ENCODE results near the gene FOXO3. TPM values are rescaled to one million over a fixed set of nuclear protein-coding genes. Genes with fewer than 3 reads are reported as not detected.

The FOXO3 gene
- total and polyA plus RNA-seq, 2 donors from 2014 or later, result 9.4 to 76.1 TPM

DNA sequence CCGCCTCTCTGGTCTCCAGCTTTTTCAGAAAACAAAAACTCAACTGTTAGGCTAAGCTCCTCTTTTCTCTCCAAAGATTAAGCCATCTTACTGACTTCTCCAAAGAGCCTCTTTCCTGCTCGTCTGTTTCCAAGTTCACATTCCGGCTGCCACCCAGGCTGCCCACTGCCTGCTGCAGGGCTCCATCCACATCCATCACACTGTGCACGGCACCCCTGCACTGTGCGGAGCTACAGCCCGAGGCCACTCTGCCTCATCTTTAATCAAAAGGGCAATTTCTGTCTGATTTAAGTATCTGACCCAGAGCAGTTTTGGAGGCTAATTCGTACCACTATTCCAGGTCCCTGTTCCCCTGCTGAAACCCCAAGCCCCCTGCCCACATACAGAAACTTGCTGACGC is 145.9 kb downstream of the FOXO3 start:
- FAIRE-seq (no peak), DNase-seq (no peak)
- Histone ChIP-seq H3K27me3 (ENCODE audit: control insufficient read depth, insufficient read depth, low read length) (no peaks in the 10 kb centered on the region), H3K27ac (ENCODE audit: low read depth in 2 of 2, low read length in 2 of 2) (no peak overlapping the region), H3K4me1 (ENCODE audit: control insufficient read depth in 2 of 3, insufficient read depth in 2 of 3, low read depth in 1 of 3, low read length in 3 of 3) (peaks cover 0 to 22% (median 21%) of the 10 kb centered on the region in 3 donors), H3K4me3 (ENCODE audit: low read length in 3 of 3) (no peak overlapping the region), H3K9ac (ENCODE audit: low read length in 3 of 3) (no peak overlapping the region), H3K36me3 (ENCODE audit: control insufficient read depth in 2 of 3, insufficient read depth in 3 of 3, low read length in 3 of 3) (no peaks in the 10 kb centered on the region), H3K9me3 (ENCODE audit: control insufficient read depth in 2 of 3, insufficient read depth in 1 of 3, low read length in 3 of 3) (peaks cover 0 to 7% (median under 1%) of the 10 kb centered on the region in 3 donors)
- intact Hi-C loops (cut with DNase I), result no loop called here
- TF ChIP-seq, protein P1, sequence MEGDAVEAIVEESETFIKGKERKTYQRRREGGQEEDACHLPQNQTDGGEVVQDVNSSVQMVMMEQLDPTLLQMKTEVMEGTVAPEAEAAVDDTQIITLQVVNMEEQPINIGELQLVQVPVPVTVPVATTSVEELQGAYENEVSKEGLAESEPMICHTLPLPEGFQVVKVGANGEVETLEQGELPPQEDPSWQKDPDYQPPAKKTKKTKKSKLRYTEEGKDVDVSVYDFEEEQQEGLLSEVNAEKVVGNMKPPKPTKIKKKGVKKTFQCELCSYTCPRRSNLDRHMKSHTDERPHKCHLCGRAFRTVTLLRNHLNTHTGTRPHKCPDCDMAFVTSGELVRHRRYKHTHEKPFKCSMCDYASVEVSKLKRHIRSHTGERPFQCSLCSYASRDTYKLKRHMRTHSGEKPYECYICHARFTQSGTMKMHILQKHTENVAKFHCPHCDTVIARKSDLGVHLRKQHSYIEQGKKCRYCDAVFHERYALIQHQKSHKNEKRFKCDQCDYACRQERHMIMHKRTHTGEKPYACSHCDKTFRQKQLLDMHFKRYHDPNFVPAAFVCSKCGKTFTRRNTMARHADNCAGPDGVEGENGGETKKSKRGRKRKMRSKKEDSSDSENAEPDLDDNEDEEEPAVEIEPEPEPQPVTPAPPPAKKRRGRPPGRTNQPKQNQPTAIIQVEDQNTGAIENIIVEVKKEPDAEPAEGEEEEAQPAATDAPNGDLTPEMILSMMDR (IDR thresholded peaks at IDR 0.05; ENCODE audit: borderline replicate concordance, extremely low read depth, insufficient read depth), result no peak

DNA sequence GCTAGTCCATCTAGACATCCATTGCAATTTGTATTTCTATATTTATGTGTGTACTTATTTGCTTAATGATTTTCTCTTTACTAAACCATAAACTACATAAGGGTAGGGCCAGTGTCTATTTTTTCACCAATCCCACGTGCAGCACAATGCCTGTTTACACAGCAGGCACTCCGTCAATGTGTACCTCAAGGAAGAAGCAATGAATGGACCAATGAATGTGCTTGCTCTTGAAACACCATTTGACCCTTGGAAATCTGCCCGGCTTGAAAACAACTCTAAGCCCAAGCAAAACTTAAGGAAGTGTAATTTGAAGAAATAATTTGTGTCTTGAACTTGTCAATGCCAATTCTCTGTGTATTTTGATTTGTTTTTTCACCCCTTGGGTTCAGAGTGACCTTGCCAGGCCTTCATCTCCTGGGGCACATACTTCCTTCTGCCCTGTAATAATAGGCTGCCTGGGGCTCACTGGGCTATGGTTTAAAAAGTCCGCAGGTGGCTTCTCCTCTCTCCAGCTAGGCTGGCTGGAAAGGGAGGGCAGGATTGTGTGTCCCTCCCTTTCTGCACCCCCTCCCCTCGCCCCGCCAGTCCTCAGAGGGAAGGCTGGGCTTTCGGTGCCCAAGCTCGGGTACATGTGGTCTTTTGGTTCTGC is 146.7 kb downstream of the FOXO3 start:
- Histone ChIP-seq H3K27ac (ENCODE audit: low read depth in 2 of 2, low read length in 2 of 2) (peak overlapping the region; percentile 3 to 52), H3K36me3 (ENCODE audit: control insufficient read depth in 2 of 3, insufficient read depth in 3 of 3, low read length in 3 of 3) (no peaks in the 10 kb centered on the region), H3K4me3 (ENCODE audit: low read length in 3 of 3) (no peak overlapping the region), H3K27me3 (ENCODE audit: control insufficient read depth, insufficient read depth, low read length) (no peaks in the 10 kb centered on the region), H3K4me1 (ENCODE audit: control insufficient read depth in 2 of 3, insufficient read depth in 2 of 3, low read depth in 1 of 3, low read length in 3 of 3) (peaks cover 0 to 22% (median 21%) of the 10 kb centered on the region in 3 donors), H3K9me3 (ENCODE audit: control insufficient read depth in 2 of 3, insufficient read depth in 1 of 3, low read length in 3 of 3) (no peaks in the 10 kb centered on the region), H3K9ac (ENCODE audit: low read length in 3 of 3) (no peak overlapping the region)
- TF ChIP-seq, protein P1 (IDR thresholded peaks at IDR 0.05; ENCODE audit: borderline replicate concordance, extremely low read depth, insufficient read depth), result no peak
- FAIRE-seq (peak; percentile 66), DNase-seq (peak in 2 of 5 donors; percentile 40 to 79)
- intact Hi-C loops (cut with DNase I), result no loop called here

DNA sequence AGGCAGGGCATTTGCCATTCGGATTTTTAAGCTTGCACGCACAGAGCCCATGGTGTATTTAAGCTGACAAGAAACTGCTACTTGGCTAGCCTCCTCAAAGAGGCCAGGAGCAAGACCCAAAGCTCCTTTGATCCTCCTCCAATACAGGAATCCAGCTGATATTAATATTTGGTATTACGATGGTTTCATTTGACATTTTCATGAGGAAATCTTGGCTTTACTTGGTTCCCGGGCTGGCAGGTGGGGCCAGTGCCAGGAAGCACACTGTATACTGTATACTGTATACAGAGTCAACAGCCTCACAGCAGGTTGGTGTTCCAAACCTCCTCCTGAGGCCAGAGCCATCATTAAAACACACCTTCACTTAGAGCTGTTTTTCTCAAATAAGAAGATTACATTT is 149.3 kb downstream of the FOXO3 start:
- no peak for FAIRE-seq
- no peak for DNase-seq

More for the DNA sequence above, 149.3 kb downstream of the FOXO3 start:
- Histone ChIP-seq H3K4me3 (ENCODE audit: low read length in 3 of 3) (no peak overlapping the region), H3K27ac (ENCODE audit: low read depth in 2 of 2, low read length in 2 of 2) (peak overlapping the region in 1 of 2 donors; percentile 14), H3K9me3 (ENCODE audit: control insufficient read depth in 2 of 3, insufficient read depth in 1 of 3, low read length in 3 of 3) (no peaks in the 10 kb centered on the region), H3K4me1 (ENCODE audit: control insufficient read depth in 2 of 3, insufficient read depth in 2 of 3, low read depth in 1 of 3, low read length in 3 of 3) (peaks cover 0 to 36% (median 35%) of the 10 kb centered on the region in 3 donors), H3K36me3 (ENCODE audit: control insufficient read depth in 2 of 3, insufficient read depth in 3 of 3, low read length in 3 of 3) (no peaks in the 10 kb centered on the region), H3K9ac (ENCODE audit: low read length in 3 of 3) (no peak overlapping the region), H3K27me3 (ENCODE audit: control insufficient read depth, insufficient read depth, low read length) (no peaks in the 10 kb centered on the region)
- intact Hi-C loops (cut with DNase I), result no loop called here
- TF ChIP-seq, protein P1 (IDR thresholded peaks at IDR 0.05; ENCODE audit: borderline replicate concordance, extremely low read depth, insufficient read depth), result no peak
